ENCODE data around the gene TAL1.
"Not testable (repeated sequence)": the region's sequence is repeated elsewhere in the genome, so short reads cannot be mapped to it uniquely, and the experiment has no call there.

TAL1 gene

DNA sequence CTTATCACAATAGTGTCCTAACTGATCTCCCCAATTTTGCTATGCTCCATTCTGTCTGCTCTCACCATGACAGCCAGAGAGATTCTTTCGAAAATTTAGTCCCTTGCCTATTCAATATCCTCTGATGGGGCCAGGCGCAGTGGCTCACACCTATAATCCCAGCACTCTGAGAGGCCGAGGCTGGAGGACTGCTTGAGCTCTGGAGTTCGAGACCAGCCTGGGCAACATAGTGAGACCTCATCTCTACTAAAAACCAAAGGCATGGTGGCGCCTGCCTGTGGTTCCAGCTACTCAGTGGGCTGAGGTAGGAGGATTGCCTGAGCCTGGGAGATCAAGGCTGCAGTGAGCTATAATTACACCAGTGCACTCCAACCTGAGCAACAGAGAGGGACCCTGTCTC lies 26.1 kb downstream of the TAL1 start:
- Histone ChIP-seq H3K4me1 (ENCODE audit: control insufficient read depth, insufficient read depth, low read length) (peaks cover 10% of the 10 kb centered on the region), H3K9ac (ENCODE audit: low read depth, low read length) (no peak overlapping the region), H3K9me3 (ENCODE audit: control insufficient read depth, insufficient read depth, low read length) (no peaks in the 10 kb centered on the region), H3K4me3 (ENCODE audit: low read depth, low read length) (no peak overlapping the region), H3K36me3 (ENCODE audit: control insufficient read depth, insufficient read depth, low read length) (no peaks in the 10 kb centered on the region), H3K27me3 (ENCODE audit: control insufficient read depth, insufficient read depth, low read length) (peaks cover 75% of the 10 kb centered on the region)

DNA sequence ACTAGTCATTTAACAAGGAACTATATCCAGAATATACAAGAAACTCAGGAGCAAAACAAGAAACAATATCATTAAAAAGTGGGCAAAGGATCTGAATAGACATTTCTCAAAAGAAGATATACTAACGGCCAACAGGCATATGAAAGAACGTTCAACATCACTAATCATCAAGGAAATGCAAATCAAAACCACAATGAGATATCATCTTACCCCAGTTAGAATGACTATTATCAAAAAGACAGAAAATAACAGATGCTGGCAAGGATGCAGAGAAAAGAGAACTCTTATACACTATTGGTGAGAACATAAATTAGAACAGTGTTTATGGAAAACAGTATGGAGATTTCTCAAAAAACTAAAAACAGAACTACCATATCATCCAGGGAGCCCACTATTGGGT lies 28.5 kb downstream of the TAL1 start:
- H3K4me3 ChIP-seq (ENCODE audit: low read depth, low read length); H3K36me3 ChIP-seq (ENCODE audit: control insufficient read depth, insufficient read depth, low read length); H3K9me3 ChIP-seq (ENCODE audit: control insufficient read depth, insufficient read depth, low read length); H3K4me1 ChIP-seq (ENCODE audit: control insufficient read depth, insufficient read depth, low read length); H3K9ac ChIP-seq (ENCODE audit: low read depth, low read length): not testable (repeated sequence)
- peaks cover 72% of the 10 kb centered on the region for H3K27me3 ChIP-seq (ENCODE audit: control insufficient read depth, insufficient read depth, low read length)

DNA sequence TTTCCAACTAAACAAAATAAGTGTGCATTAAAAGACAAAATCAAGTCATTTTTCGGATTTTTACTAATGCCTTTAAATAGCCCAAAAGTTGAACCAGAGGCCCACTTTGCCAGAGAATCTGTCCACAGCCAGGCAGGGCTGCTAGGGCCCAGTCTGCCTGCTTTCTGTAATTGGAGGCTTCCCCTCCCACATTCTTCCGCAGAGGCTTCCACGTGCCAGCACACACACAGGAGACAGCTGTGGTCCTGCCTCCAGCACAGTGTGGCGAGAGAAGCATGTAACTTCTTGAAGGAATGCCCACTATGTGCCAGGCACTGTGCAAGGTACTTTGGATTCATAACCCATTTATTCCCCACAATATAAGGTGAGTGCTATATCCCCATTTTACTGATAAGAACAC lies 30.8 kb downstream of the TAL1 start:
- H3K4me3 ChIP-seq (ENCODE audit: low read depth, low read length) = no peak overlapping the region
- H3K27me3 ChIP-seq (ENCODE audit: control insufficient read depth, insufficient read depth, low read length) = peaks cover 61% of the 10 kb centered on the region
- no peak overlapping the region for H3K9ac ChIP-seq (ENCODE audit: low read depth, low read length)
- no peaks in the 10 kb centered on the region for H3K36me3 ChIP-seq (ENCODE audit: control insufficient read depth, insufficient read depth, low read length)
- H3K4me1 ChIP-seq (ENCODE audit: control insufficient read depth, insufficient read depth, low read length) = no peaks in the 10 kb centered on the region
- no peaks in the 10 kb centered on the region for H3K9me3 ChIP-seq (ENCODE audit: control insufficient read depth, insufficient read depth, low read length)

DNA sequence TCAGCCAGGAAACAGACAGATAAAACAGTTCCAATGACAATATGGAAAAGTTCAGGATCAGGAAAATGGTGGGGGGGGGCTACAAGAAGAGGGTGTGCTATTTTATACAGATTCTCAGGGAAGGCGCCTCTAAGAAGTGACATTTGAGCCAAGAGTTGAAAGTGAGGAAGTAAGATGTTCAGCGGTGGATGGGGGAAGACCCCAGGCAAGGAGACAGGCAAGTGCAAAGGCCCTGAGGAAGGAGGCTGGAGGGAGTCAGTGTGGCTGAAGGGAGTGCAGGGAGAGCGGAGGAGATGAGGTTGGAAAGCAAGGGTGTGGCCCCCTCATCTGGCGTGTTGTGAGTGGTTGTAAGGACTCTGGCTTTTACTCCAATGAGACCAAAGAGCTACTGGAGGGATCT lies 33.8 kb downstream of the TAL1 start:
- H3K4me3 ChIP-seq (ENCODE audit: low read depth, low read length) = no peak overlapping the region
- H3K9me3 ChIP-seq (ENCODE audit: control insufficient read depth, insufficient read depth, low read length) = no peaks in the 10 kb centered on the region
- no peaks in the 10 kb centered on the region for H3K4me1 ChIP-seq (ENCODE audit: control insufficient read depth, insufficient read depth, low read length)
- no peaks in the 10 kb centered on the region for H3K36me3 ChIP-seq (ENCODE audit: control insufficient read depth, insufficient read depth, low read length)
- no peak overlapping the region for H3K9ac ChIP-seq (ENCODE audit: low read depth, low read length)
- peaks cover 65% of the 10 kb centered on the region for H3K27me3 ChIP-seq (ENCODE audit: control insufficient read depth, insufficient read depth, low read length)

DNA sequence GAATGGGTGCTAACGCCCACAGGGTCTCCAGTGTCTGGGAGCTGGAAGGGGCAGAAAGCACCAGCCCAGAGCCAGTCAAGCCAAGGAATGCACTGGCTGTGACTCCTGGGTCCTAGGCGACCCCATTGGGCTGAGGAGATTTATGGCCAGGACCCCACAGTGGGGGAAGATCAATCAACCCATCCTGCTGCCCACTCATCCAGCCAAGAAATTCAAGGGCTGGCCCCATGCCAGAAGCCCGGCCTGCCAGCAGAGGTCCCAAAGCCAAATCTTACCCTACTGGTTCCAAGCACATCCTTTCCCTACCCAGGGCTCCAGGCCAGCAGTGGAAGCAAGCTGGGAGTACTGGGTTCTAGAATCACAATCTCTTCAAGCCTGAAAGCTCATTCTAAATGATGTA lies 35.4 kb downstream of the TAL1 start:
- no peak overlapping the region for H3K9ac ChIP-seq (ENCODE audit: low read depth, low read length)
- peaks cover 6% of the 10 kb centered on the region for H3K4me1 ChIP-seq (ENCODE audit: control insufficient read depth, insufficient read depth, low read length)
- H3K27me3 ChIP-seq (ENCODE audit: control insufficient read depth, insufficient read depth, low read length) = peaks cover 70% of the 10 kb centered on the region
- no peaks in the 10 kb centered on the region for H3K9me3 ChIP-seq (ENCODE audit: control insufficient read depth, insufficient read depth, low read length)
- no peak overlapping the region for H3K4me3 ChIP-seq (ENCODE audit: low read depth, low read length)
- H3K36me3 ChIP-seq (ENCODE audit: control insufficient read depth, insufficient read depth, low read length) = no peaks in the 10 kb centered on the region

DNA sequence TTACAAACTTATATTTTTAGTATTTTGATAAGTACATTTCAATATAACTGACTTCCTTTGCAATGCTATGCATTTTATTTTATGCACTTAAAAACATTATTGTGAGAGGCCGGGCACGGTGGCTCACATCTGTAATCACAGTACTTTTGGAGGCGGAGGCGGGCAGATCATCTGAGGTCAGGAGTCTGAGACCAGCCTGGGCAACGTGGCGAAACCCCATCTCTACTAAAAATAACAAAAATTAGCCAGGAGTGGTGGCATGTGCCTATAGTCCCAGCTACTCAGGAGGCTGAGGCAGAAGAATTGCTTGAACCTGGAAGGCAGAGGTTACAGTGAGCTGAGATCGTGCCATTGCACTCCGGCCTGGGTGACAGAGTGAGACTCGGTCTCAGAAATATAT lies 36.0 kb downstream of the TAL1 start:
- not testable (repeated sequence) for H3K36me3 ChIP-seq (ENCODE audit: control insufficient read depth, insufficient read depth, low read length); H3K4me3 ChIP-seq (ENCODE audit: low read depth, low read length); H3K9ac ChIP-seq (ENCODE audit: low read depth, low read length); H3K9me3 ChIP-seq (ENCODE audit: control insufficient read depth, insufficient read depth, low read length); H3K4me1 ChIP-seq (ENCODE audit: control insufficient read depth, insufficient read depth, low read length)
- H3K27me3 ChIP-seq (ENCODE audit: control insufficient read depth, insufficient read depth, low read length) = peaks cover 70% of the 10 kb centered on the region

DNA sequence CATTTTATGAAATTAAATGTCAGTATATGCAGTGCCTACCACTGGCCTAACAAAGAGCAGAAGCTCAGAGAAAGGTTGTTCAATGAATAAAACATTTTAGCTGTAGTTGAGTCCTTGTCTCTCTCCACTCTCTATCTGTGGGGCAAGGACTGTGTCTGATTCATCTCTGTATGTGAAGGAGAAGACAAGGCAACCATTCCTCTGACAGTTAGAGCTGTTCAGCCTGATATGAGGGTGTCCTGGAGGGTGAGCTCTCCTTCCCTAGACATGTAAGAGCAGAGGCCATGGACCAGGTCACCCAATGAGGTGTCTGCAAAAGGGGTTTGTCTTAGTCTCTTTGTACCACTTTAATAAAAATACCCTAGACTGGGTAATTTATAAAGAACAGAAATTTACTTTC lies 37.7 kb downstream of the TAL1 start:
- peaks cover 6% of the 10 kb centered on the region for H3K4me1 ChIP-seq (ENCODE audit: control insufficient read depth, insufficient read depth, low read length)
- no peak overlapping the region for H3K9ac ChIP-seq (ENCODE audit: low read depth, low read length)
- H3K9me3 ChIP-seq (ENCODE audit: control insufficient read depth, insufficient read depth, low read length) = no peaks in the 10 kb centered on the region
- no peak overlapping the region for H3K4me3 ChIP-seq (ENCODE audit: low read depth, low read length)
- H3K27me3 ChIP-seq (ENCODE audit: control insufficient read depth, insufficient read depth, low read length) = peaks cover 69% of the 10 kb centered on the region
- H3K36me3 ChIP-seq (ENCODE audit: control insufficient read depth, insufficient read depth, low read length) = no peaks in the 10 kb centered on the region

DNA sequence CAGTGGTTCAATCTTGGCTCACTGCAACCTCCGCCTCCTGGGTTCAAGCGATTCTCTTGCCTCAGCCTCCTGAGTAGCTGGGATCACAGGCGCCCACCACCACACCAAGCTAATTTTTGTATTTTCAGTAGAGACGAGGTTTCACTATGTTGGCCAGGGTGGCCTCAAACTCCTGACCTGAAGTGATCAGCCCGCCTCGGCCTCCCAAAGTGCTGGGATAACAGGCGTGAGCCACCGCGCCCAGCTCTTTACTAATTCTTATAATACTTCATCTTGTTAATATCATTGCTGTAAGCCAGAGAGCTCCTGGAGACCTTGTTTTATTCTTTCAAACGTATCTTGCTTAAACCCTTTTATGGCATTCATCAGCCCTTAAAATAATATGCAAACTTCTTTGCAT lies 38.5 kb downstream of the TAL1 start:
- H3K36me3 ChIP-seq (ENCODE audit: control insufficient read depth, insufficient read depth, low read length); H3K4me1 ChIP-seq (ENCODE audit: control insufficient read depth, insufficient read depth, low read length); H3K9me3 ChIP-seq (ENCODE audit: control insufficient read depth, insufficient read depth, low read length); H3K4me3 ChIP-seq (ENCODE audit: low read depth, low read length); H3K9ac ChIP-seq (ENCODE audit: low read depth, low read length): not testable (repeated sequence)
- H3K27me3 ChIP-seq (ENCODE audit: control insufficient read depth, insufficient read depth, low read length) = peaks cover 68% of the 10 kb centered on the region

DNA sequence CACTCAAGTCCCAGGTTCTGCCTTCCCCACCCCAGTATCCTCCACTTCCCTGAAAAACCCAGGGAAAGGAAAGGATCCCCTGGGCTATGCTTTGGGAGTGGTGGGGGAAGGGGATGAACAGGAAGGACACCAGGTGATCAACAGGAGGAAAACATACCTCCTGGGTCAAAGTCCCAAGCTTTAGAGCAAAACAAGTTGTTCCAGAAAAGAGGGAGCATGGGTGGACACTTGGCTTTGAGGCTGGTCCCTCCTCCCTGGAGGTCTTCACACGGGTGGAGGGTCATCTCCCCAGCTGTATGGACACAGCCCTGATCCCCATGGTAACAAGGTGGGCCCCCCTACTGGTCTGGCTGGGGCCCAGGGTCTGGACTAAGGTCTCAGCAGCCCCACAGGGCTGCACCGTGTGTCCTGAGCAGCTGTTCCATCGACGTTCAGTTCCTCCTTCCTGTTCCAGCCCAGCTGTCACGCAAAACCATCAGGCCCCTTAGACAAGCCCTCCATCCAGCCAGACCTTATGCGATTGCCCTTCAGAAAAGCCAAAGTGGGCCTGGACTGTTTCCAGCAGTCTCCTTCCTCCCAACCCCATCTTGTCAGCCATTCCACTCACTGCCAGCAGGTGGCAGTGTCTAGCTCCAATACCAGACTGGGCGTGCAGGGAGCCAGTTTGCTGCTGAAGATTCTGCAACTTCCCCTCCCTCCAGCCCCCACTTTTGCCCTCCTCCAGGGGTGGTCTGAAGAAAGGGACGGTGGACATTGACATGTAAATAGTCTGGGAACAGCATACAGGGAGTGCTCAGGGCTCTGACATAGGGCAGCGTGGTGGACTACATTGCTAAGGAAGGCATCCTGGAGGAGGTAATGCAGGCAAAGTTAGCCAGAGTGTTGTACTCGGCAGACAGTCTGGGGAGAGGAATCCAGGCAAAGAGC lies 39.3 kb downstream of the TAL1 start:
- Histone ChIP-seq H3K4me1 (ENCODE audit: control insufficient read depth, insufficient read depth, low read length) (peaks cover 6% of the 10 kb centered on the region), H3K27me3 (ENCODE audit: control insufficient read depth, insufficient read depth, low read length) (peaks cover 64% of the 10 kb centered on the region), H3K36me3 (ENCODE audit: control insufficient read depth, insufficient read depth, low read length) (no peaks in the 10 kb centered on the region), H3K9ac (ENCODE audit: low read depth, low read length) (no peak overlapping the region), H3K9me3 (ENCODE audit: control insufficient read depth, insufficient read depth, low read length) (no peaks in the 10 kb centered on the region), H3K4me3 (ENCODE audit: low read depth, low read length) (no peak overlapping the region)

DNA sequence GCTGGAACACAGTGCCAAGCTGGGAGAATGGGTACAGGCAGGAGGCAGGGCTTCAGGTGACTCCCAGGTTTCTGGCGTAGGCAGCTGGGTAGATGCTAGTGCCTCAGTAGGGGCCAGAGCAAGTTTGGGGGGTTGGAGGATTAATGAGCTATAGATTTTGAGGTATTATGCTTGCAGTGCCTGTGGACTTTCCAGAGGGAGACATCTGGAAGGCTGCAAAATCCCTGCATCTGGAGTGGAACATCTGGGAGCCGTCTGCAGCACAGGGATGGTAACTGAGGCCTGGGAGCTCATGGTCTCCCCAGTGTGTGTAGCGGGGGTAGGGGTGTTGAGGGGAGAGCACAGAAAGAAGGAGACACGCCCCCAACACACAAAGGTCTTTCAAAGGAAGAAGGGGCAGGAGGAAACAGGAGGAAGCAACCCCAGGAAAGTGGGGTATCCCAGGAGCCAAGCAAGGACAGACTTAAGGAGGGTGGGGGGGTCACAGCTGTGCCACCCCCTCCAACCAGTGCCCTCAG lies 40.0 kb downstream of the TAL1 start:
- no peaks in the 10 kb centered on the region for H3K36me3 ChIP-seq (ENCODE audit: control insufficient read depth, insufficient read depth, low read length)
- peaks cover 6% of the 10 kb centered on the region for H3K4me1 ChIP-seq (ENCODE audit: control insufficient read depth, insufficient read depth, low read length)
- no peak overlapping the region for H3K9ac ChIP-seq (ENCODE audit: low read depth, low read length)
- H3K9me3 ChIP-seq (ENCODE audit: control insufficient read depth, insufficient read depth, low read length) = no peaks in the 10 kb centered on the region
- peaks cover 66% of the 10 kb centered on the region for H3K27me3 ChIP-seq (ENCODE audit: control insufficient read depth, insufficient read depth, low read length)
- no peak overlapping the region for H3K4me3 ChIP-seq (ENCODE audit: low read depth, low read length)

DNA sequence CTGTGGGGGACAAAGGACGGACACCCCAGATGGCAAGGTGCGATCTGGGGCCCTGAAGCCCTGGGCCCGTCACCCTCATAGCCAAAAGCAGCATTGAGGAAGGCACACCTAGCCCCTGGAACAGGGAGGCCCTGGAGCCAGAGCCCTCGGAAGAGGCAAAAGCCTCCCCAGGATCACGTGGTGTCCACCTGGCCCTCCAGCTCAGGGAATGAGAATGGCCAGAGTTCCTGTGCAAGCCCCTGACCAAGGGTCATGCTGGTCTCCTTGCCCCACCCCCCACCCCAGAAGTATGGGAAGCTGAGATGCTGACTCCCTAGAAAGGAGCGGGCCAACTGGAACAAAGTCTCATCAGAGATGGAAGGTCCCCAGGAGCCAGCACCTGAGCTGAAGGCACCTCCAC lies 41.2 kb downstream of the TAL1 start:
- H3K4me1 ChIP-seq (ENCODE audit: control insufficient read depth, insufficient read depth, low read length) = peaks cover 6% of the 10 kb centered on the region
- no peak overlapping the region for H3K9ac ChIP-seq (ENCODE audit: low read depth, low read length)
- H3K27me3 ChIP-seq (ENCODE audit: control insufficient read depth, insufficient read depth, low read length) = peaks cover 66% of the 10 kb centered on the region
- H3K36me3 ChIP-seq (ENCODE audit: control insufficient read depth, insufficient read depth, low read length) = no peaks in the 10 kb centered on the region
- no peaks in the 10 kb centered on the region for H3K9me3 ChIP-seq (ENCODE audit: control insufficient read depth, insufficient read depth, low read length)
- no peak overlapping the region for H3K4me3 ChIP-seq (ENCODE audit: low read depth, low read length)

DNA sequence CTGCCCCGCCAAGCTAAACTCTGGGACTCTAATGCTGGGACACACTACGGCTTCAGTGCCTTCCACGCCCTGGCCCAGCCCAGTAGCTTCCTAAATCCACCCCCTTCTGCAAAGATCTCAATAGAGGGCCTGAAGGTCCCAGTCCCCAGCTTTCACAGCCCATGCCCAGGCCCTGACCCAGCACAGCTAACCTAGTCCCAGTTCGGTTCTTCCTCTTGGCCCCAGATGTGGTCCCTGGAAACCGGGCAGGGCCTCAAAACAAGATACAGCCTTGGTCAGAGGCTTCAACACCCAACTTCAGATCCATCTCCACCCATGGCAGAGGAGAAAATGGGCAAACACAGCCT lies 41.5 kb downstream of the TAL1 start:
- Histone ChIP-seq H3K4me1 (ENCODE audit: control insufficient read depth, insufficient read depth, low read length) (peaks cover 6% of the 10 kb centered on the region), H3K9ac (ENCODE audit: low read depth, low read length) (no peak overlapping the region), H3K4me3 (ENCODE audit: low read depth, low read length) (no peak overlapping the region), H3K27me3 (ENCODE audit: control insufficient read depth, insufficient read depth, low read length) (peaks cover 64% of the 10 kb centered on the region), H3K9me3 (ENCODE audit: control insufficient read depth, insufficient read depth, low read length) (no peaks in the 10 kb centered on the region), H3K36me3 (ENCODE audit: control insufficient read depth, insufficient read depth, low read length) (no peaks in the 10 kb centered on the region)
